GM21529 (cell line): ENCODE measurements around the gene EXOG.
"Not testable (repeated sequence)": the region's sequence is repeated elsewhere in the genome, so short reads cannot be mapped to it uniquely, and the experiment has no call there.

Experiments
- ATAC-seq: cut with Tn5 transposase; IDR thresholded peaks from one replicate; pipeline ENCODE4 v1.9.1; 2021; ENCODE audit not compliant: unreplicated experiment

Gene EXOG

DNA sequence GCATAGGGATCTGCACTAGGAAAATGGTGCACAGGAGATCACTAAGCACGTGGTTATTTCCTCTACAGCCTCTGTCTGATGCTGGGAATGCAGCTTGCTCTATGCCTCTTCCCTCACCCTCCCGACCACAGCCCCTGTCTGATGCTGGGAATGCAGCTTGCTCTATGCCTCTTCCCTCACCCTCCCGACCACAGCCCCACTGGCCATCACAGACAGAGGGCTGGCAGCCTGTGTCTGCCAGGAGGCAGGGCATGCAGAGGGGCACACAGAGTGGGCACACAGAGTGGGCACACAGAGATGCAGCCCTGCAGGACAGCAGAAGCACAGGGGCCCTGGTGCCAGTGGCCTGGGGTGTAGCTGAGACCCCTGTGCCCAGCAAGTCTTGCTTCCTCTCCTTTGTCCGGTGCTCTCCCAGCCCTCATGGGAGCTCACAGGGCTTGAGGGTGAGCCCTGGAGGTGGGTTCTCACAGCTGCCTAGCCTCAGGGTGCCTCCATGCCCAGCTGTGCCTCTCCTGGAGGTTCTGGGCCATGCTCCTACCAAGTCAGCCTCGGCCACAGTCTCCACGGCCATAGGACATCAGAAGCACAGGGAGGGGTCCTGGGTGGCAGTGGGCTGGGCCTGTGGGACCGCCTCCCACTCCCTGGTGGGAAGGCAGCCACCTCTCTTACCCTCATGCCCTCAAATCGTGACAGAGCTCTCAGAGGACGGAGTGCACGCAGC lies 65.8 kb downstream of the EXOG start:
- no peak for ATAC-seq

DNA sequence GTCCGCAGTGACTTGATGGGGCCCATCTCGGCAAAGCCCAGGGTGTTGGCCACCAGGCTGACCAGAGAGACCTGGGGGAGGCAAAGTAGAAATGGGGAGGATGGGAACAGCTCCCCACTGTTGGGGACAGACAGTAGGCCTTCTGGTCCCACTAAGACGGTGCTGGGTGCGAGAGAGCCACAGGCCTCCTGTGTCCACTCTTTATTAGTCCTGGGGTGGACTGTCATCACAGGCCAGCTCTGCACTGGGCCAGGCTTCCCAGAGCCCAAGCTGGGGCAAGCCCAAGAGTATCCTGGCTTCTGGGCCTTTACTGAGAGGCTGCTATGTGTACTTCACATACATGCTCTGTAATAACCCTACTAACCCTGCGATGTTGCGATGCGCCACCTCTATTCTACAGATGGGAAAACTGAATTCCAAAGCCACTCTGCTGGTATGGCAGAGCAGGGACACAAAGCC lies 66.4 kb downstream of the EXOG start:
- ATAC-seq, result no peak

DNA sequence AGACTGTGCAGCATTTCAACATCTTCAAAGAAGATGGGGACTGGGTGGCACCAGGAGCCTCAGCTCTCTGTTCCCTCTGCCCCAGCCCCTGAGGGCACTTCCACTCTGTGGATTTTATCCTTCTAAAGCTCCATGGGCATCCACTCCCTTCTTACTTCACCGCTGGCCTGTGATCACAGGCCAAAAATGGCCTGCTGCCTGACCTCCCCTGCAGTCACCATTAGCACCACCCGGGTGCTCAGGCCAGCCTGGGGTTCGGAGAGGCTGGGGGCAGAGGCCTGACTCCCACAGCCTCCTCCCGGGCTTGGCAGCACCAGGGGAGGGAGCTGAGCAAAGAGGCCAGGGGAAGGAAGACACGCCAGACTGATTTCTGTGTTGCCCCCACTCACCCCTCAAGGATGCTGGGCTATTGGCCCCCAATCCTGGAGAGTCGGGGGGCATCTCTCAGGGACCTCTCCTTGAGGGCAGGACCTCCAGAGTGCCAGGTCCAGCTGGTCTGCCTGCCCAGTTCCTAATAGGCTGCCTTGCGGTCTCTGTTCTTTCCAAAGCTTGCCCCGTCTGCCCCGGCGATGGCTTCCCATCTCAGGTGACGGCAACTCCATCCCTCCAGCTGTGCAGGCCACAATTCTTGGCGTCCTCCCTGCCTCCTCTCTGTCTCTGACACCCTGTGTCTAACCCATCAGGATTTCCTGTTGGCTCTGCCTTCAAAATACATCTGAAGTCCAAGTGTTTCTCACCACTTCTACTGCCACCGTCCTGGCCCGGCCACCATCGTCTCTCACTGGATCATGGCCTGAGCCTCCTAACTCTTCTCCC lies 67.1 kb downstream of the EXOG start:
- no peak for ATAC-seq

DNA sequence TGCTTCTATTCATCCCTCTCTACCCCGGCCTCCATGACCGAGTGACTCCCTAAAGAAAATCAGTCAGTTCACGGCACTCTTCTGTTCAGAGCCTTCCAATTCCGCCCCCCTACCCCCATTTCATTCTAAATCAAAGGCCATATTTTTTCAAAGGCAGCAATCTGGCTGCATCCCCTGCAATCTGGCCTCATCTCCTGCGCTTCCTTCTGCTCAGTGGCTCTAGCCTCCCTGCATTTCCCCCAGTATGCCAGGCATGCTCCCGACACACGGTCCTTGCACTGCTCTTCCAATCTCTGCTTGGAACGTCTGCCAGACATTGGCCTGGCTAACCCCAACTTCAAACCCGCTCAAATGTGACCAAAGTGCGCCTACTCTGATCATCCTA lies 67.7 kb downstream of the EXOG start:
- no peak for ATAC-seq

DNA sequence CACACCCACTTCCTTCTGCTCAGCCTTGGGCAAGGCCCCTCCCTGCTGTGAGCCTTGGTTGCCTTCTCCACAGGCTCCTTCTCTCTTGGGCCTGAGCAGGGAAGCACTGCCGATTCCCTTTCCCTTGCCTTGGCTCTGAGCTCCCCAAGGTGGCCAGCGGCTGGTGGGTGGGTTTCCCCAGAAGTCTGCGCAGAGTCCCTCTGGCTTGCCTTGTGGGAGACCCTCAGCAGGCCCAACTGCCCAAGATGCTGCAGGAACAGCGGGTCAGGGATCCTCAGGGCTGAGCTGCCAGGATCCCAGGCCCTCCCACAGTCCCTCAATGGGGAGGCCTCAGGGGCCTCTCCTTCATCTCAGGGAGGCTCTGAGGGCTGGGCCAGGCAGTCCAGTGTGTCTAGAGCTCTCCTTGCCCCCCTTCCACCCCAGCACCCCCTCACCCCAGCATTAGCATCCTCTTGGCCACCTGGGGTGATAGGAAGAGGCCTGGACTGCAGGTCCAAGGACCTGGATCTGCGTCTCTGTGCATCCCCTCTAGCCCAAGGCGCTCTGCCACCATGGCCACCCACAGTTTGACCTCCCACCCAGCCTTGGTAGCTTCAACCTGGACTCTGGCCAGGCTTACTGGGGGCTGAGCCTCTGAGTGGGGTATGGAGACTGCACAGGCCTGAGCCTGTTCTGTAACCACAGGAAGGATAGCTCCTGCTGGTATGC lies 68.6 kb downstream of the EXOG start:
- ATAC-seq, result no peak

DNA sequence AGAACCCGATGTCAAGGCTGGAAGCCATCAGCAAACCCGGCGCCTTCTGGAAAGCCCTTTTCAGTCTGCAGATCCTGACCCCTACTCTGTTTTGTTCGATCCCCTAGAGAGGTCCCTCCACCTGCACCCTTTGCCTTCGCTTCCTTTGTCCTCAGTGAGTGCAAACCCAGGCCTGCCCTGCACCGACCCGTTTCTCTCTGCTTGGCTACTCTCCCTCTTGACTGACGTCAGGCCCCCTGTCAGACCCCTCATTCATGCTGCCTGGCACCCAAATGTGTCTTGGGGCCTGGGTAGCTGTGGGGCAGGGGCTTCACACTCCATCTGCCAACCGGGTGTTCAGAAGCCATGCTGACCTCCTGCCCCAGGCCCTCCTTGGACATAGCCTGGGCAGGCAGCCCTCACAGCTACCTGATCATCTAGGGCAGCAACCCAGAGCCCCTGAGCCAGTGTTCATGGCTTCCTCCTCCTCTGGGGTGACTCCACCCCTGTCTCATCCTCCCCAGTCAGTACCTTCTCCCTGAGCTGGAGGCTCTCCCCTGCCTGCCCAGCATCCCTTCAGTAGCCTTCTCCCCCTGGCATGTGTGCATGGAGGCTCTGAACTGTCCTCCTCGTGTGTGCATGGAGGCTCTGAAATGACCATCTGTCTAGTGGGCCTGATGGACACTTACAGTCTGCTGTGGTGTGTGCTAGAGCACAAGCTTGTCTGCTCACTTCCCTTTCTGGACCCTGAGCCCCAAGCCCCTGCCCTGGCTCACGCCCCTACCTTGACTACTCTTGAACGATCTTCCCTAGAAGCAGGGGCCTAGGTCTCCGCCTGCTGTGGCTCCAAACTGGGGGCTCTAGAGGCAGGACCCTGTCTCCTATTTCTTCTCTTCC lies 69.4 kb downstream of the EXOG start:
- ATAC-seq, result no peak

DNA sequence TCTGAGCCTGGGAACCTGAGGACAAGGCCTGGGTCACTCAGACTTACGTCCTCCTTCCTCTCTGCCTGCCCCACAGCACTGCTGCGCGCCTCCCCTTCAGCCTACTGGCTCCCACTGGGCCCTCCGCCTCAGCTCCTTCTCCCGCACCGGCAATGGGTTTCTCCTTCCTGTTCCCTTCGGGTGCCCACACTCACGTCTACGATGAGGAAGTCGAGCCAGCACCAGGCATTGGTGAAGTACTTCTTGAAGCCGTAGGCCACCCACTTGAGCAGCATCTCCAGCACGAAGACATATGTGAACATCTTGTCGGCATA lies 70.0 kb downstream of the EXOG start:
- ATAC-seq, result no peak

DNA sequence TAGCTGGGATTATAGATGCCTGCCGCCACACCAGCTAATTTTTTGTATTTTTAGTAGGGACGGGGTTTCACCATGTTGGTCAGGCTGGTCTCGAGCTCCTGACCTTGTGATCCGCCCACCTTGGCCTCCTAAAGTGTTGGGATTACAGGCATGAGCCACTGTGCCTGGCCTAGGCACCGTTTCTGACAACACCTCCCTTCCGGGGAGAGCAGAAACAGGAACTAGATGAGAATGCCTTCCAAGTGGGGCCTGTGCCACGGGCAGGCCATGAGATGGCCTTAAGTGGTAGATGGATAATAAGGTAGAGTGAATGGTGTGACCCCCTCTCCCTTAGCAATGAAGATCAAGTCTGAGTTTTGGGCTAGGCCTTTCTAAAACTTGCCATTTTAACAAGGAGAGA lies 70.7 kb downstream of the EXOG start:
- ATAC-seq, result not testable (repeated sequence)

DNA sequence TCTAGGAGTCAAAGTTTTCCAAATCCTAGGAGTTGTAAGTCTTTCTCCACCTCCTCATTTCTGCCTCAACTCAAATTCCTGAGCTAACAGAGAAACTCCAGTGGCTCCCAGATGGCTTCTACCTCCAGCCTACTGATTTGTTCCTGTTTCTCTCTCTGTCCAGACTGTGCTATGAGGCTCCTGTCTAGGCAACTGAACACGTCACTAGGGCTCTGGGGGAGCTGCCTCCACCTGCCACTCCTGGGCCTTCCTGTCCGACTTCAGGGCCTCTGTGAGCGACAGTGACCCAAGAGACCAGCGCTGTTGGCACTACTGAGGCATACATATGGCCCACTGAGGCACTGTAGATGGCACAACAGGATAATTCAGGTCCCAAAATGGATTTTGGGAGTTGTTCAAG lies 71.4 kb downstream of the EXOG start:
- ATAC-seq, result no peak

DNA sequence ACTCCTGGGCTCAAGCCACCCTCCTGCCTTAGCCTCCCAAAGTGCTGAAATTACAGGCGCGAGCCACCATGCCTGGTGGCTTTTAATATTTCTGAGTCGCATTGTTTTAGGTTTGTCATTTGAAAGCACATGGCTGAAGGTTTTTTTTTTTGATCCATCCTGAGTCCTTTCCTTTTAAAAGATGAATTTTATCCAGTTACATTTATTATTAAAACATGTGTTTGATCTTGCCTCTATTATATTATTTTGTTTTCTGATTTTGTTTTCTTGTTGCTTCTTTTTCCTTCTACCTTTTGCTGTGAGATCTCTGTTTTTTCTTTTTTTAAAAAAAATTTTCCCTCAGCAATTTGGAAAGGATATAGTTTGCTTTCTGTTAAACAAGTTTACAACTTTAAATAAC lies 77.0 kb downstream of the EXOG start:
- no peak for ATAC-seq

DNA sequence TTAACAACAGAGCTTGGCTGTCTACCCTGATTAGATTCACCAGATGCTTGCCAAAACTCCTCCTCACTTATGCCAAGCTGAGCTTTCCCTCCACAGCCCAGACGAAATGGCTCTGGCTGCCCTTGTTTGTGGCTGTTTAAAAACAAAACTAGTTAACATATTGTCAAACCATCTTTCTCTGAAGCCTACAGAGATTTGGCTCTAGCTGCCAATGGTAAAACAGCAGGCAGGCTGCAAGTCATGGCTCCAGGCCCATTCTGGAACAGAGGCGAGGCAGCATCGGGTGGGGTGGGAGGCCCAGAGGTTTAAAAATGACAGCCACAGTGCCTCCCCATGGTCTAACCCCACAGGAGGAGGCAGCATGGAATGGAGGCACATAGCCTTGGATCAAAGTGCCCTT lies 77.4 kb downstream of the EXOG start:
- ATAC-seq, result no peak

DNA sequence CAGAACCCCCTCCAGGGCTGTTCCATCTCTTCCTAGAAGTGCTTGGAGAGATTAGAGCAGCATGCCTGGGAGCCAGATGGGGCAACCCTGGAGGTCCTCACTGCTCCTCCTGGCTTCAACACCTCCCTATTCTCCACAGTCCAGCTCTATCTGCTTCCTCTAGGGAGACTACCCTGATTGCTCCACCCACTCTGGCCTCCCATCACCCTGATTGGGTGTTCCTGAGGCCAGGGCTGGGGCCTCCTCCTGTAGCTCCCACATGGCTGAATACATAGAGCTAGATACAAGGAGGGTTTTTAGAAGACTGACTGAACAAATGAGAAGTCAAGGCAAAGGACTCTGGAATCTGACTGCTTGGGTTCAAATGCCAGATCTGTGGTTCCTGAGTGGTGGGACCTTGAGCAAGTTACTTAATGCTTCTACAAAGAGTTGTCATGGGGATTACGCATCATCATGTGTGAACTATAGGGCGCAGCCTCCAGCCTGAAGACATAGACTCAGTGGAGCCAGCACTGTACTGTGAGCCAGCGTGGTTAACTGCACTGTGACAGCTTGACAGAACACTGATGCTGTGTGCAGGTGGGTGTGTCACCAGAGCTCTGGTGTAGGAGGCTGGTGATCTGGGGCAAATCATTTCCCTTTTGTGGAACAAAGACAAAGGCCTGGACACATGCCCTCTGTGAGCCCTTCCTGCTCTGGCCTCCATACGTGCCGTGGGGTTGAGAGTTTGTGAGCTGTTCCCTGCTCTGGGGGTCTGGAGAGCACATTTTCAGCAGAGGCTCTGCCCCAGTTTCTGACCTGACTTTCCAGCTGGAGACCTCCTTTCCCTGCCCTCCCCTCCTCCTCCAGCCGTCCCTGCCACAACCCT lies 78.5 kb downstream of the EXOG start:
- no peak for ATAC-seq

DNA sequence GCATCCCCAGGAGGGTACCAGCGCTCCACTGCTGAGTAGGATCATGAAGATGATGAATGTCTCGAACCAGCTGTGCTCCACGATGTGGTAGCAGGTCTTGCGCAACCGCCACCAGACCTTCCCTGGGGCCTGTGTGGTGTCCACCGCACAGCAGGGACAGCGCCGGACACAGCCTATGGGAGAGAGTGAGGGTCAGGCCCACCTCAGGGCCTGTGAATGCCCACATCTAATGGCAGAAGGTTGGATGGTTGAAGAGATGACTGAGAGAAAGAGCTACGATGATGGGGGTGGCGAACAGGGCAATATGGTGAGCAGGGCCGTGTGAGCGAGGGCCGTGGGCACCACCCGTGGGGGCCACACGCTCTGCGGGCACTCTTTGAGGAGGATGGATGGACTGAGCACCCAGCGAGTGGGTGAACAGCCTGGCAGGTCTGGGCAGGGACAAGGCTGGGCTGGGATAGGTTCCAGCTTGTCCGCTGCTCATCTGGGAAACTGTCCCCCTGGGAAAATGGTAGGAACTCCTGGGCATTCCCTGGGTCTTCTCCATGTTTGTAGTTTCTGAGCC lies 79.2 kb downstream of the EXOG start:
- no peak for ATAC-seq
